Skin epidermis (tissue), 12 donors: ENCODE measurements around the gene LRP1B.

Source experiments
- H3K27ac ChIP-seq, 21 experiments: fragments of 200-600 bp; sonication (generic) in 11 of 21; one replicate each; pipeline ENCODE4 v1.5.0; 2020; ENCODE audit warnings: mild to moderate bottlenecking in 3 of 21, inconsistent platforms in 2 of 21, moderate library complexity in 2 of 21
- H3K4me3 ChIP-seq, 7 experiments: fragments of 200-600 bp; sonication (generic) in 2 of 7; one replicate each; pipeline ENCODE4 v1.5.0; 2020; ENCODE audit warnings: inconsistent platforms in 2 of 7, mild to moderate bottlenecking in 2 of 7, moderate library complexity in 1 of 7

LRP1B gene

DNA sequence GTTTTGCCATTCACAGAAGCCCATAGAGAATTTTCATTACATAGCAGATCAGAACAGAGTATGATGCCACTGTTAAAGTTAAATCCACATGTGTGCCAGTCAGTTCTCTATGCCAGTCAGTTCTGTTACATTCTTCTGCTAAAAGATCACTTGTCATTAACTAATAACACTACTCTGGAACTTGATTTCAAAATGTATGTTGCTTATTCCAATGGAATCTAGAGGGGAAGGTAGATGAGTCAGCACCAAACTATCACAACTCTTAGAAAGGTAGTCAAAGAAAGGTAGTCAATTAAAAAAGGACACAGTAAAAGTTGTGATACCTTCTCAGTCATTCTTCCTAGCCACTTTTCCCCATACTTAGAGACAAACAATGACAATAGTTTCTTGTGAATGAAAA lies 1214.4 kb downstream of the LRP1B start:
- Histone ChIP-seq H3K4me3 (no peak overlapping the region), H3K27ac (no peak overlapping the region)

GRCh38 chr2:140910683-140911082 lies 1220.1 kb downstream of the LRP1B start:
- H3K4me3 ChIP-seq: no peak overlapping the region
- no peak overlapping the region for H3K27ac ChIP-seq

- H3K27ac ChIP-seq: no peak overlapping the region
Observed at GRCh38 chr2:140905083-140905781, 1225.6 kb downstream of the LRP1B start.

GRCh38 chr2:140895378-140895777 lies 1235.4 kb downstream of the LRP1B start:
- H3K27ac ChIP-seq: no peak overlapping the region
- no peak overlapping the region for H3K4me3 ChIP-seq

More at GRCh38 chr2:140905083-140905781, 1225.6 kb downstream of the LRP1B start:
- H3K4me3 ChIP-seq: no peak overlapping the region

- H3K4me3 ChIP-seq: no peak overlapping the region
- H3K27ac ChIP-seq: no peak overlapping the region
Observed at GRCh38 chr2:140893685-140894084, 1237.1 kb downstream of the LRP1B start.

- Histone ChIP-seq H3K27ac (no peak overlapping the region), H3K4me3 (no peak overlapping the region)
Observed at GRCh38 chr2:140892911-140893637, 1237.7 kb downstream of the LRP1B start.

GRCh38 chr2:140892436-140892835 lies 1238.4 kb downstream of the LRP1B start:
- Histone ChIP-seq H3K27ac (no peak overlapping the region), H3K4me3 (no peak overlapping the region)

DNA sequence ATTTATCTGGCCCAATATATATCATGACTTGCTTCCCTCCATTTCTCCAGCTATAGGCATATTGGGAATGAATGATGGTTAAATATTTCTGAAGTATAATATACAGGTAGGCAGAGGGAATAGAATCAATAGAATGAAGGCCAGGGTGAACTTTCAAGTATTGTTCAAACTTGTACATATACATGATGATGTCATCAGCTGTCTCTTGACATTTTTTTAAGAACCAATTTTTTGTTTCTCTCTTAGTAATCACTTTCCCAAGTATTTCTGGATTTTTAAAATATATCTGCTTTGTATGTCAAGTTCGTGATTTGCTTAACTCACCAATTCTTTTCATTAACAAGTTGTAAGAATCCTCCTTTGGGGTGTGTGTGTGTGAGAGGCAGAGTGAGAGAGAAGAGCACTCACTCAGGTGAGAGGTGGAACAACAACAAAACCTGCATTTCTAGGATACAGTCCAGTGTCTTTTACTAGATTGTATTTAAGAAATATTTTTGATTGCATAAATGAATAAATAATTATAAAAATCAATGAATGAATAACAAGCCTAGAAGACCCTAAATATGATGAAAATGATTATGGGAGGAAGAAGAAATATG lies 1239.1 kb downstream of the LRP1B start:
- Histone ChIP-seq H3K27ac (no peak overlapping the region), H3K4me3 (no peak overlapping the region)

GRCh38 chr2:140882671-140883620 lies 1247.9 kb downstream of the LRP1B start:
- Histone ChIP-seq H3K27ac (no peak overlapping the region), H3K4me3 (no peak overlapping the region)

- no peak overlapping the region for H3K4me3 ChIP-seq
Observed at GRCh38 chr2:140880573-140880972, 1250.2 kb downstream of the LRP1B start.

GRCh38 chr2:140876015-140876414 lies 1254.8 kb downstream of the LRP1B start:
- no peak overlapping the region for H3K4me3 ChIP-seq
- H3K27ac ChIP-seq: no peak overlapping the region

More at GRCh38 chr2:140880573-140880972, 1250.2 kb downstream of the LRP1B start:
- no peak overlapping the region for H3K27ac ChIP-seq

- H3K4me3 ChIP-seq: no peak overlapping the region
Observed at GRCh38 chr2:140873915-140874531, 1256.8 kb downstream of the LRP1B start.

GRCh38 chr2:140869925-140870324 lies 1260.9 kb downstream of the LRP1B start:
- no peak overlapping the region for H3K27ac ChIP-seq
- H3K4me3 ChIP-seq: no peak overlapping the region

More at GRCh38 chr2:140873915-140874531, 1256.8 kb downstream of the LRP1B start:
- H3K27ac ChIP-seq: no peak overlapping the region

DNA sequence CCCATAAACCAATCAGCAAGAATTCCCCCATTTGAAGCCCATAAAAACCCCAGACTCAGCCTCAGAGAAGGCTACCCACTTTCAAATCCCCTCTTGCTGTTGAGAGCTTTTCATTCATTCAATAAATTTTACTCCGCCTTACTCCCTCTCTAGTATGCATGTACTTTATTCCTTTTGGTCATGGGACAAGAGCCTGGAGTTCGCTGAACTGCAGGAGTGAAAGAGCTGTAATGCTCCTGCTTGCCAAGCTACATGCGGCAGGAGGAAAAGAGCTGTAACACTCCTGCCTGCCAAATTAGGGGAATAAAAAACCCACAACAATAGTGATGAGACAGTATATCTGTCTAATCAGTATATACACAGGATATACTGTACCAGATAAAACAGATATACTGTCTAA lies 1261.7 kb downstream of the LRP1B start:
- Histone ChIP-seq H3K4me3 (no peak overlapping the region), H3K27ac (no peak overlapping the region)

GRCh38 chr2:140865837-140866236 lies 1265.0 kb downstream of the LRP1B start:
- H3K27ac ChIP-seq: no peak overlapping the region
- H3K4me3 ChIP-seq: no peak overlapping the region

DNA sequence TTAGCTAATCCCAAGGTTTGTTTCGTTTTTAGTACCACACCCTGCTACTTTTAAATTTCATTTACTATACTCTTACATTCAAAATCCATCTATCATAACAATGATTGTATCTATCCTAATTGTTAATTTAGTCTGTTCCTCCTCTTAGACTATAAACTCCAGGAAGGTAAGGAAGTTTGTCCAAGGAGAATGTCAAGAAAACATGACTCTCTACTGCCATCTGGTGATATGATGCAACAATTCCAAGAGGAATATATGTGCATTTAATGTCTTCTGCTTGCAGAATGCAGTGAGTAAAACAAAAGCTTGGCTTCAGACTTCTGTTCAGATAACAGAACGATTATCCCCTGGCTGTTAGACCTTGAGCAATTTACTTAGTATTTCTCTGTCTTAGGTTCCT lies 1267.1 kb downstream of the LRP1B start:
- Histone ChIP-seq H3K27ac (no peak overlapping the region), H3K4me3 (no peak overlapping the region)

GRCh38 chr2:140862181-140862580 lies 1268.6 kb downstream of the LRP1B start:
- H3K4me3 ChIP-seq: no peak overlapping the region
- no peak overlapping the region for H3K27ac ChIP-seq

DNA sequence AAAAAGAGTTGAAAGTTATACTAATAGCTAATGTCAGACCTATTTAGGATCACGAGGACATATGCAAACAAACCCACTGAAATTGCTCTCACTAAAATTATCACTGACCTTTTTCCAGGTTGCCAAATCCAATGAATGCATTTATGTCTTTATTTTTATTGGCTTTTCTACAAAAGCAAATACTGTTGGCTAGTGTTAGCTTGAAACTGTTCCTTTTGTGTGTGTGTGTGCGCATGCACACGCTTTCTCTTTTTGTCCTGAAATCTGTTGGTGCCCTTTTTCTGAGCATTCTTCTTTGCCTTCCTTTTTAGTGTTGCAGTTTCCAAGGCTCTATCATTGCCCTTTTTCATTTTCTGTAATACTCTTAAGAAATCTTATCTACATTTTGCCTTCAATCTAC lies 1269.2 kb downstream of the LRP1B start:
- Histone ChIP-seq H3K27ac (no peak overlapping the region), H3K4me3 (no peak overlapping the region)

DNA sequence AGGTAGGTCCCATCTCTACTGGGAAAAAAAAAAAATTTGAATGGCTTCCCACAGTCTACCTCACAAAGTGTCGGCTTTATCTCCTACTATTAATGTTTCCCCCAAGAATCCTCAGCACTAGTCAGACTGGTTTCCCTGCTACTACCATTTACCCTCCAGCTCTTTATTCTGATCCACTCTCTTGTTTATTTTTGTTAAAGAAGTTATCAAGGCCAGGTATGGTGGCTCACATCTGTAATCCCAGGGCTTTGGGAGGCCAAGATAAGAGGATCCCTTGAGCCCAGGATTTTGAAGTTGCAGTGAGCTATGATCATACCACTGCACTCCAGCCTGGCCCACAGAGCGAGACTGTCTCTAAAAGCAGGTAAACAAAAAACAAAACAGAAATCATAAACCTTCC lies 1275.3 kb downstream of the LRP1B start:
- Histone ChIP-seq H3K27ac (no peak overlapping the region), H3K4me3 (no peak overlapping the region)
